SH-SY5Y (cell line): ENCODE measurements around the gene PTTG1IP.

Experiments
- GATA2 ChIP-seq: IDR thresholded peaks from 2 replicates; pipeline ENCODE4 v1.6.1; 2011; ENCODE audit warnings: mild to moderate bottlenecking, low read depth, low read length
- GATA3 ChIP-seq: IDR thresholded peaks from 2 replicates; pipeline ENCODE4 v1.6.1; 2011; ENCODE audit warnings: low read depth, mild to moderate bottlenecking, low read length, moderate library complexity

Gene PTTG1IP

DNA sequence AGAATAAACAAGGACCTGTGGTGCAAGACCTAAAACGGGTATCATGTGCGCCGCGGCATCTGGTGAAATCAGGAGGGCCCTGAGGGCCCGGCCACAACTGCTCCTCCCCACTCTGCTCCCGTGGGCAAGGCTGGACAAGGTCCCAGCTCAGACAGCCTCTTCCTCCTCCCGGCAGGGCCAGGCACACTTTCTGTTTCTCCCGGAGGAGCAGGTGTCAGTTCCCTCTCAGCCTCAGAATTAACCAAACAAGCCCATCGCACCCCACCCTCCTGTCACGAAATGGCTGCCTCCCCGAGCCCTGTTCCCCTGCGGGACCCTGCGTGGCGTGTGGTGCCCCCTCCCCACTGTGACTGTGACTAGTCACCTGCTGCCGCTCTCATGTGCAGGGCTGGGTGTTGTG lies 15.2 kb downstream of the PTTG1IP start:
- no peak for TF ChIP-seq GATA2
- TF ChIP-seq GATA3, result no peak

DNA sequence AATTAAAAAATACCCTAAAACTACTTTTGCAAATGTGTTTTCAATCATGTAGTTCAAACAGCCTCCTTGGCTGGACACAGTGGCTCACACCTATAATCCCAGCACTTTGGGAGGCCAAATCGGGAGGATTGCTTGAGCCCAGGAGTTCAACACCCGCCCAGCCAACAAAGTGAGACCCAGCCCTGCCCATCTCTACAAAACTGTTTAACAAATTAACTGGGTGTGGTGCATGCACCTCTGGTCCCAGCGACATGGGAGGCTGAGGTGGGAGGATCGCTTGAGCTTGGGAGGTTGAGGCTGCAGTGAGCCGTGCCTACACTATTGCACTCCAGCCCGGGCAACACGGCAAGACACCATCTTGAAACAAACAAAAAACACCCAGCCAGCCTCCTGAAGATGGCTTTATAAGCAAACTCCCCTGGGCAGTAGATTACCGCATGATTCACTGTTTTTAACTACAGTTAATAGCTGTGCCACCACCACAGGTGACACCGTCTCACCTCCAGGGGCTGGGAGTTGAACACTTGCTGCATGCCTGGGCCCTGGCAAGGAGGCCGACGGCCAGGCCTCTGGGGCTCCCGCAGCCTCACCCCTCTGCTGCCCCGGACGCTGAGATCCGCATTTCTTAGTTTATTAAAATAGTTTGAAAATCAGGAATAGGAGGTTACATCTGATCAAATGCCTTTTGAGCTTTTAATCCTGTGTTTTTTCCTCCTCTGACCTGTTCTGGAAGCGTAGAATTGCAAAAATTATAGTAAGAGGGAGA lies 16.2 kb downstream of the PTTG1IP start:
- TF ChIP-seq GATA2, result no peak

DNA sequence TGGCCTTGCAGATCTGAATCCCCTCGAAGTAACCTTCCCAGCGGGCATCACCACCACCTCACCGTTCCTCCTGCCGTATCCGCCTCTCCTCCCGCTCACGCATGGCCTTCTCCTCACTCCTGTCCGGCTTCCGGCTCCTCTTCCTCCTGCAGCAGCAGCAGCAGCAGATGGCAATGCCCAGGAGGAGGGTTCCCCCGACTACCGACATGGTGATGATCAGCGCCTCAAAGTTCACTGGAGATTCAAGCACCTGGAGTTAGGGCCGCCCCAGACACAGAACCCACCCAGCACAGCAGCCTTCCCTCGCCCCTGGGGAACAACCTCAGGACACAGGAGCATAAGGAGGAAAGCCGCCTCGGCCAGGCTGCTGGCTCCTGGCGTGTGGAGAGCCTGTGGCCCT lies 17.4 kb downstream of the PTTG1IP start:
- TF ChIP-seq GATA2 (no peak), GATA3 (no peak)

DNA sequence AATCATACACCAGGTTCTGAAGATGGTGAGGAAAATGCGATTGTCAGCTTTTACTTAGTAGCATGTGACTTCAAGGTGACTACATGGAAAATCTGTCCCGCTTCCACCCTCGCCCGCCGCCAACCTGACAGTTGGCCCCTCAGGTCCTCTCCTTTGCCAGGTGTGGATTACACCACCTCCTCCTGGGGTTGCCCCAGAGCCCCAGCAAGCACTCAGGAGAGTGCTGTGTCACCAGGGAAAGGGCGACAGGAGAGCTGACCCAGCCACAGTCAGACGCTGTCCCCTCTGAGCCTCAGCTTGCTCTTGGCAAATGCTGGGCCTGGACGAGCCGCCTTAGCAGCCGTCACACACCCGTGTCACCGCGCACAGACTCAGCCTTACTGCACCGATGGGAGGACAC lies 17.9 kb downstream of the PTTG1IP start:
- TF ChIP-seq GATA2, result no peak
- TF ChIP-seq GATA3, result no peak

DNA sequence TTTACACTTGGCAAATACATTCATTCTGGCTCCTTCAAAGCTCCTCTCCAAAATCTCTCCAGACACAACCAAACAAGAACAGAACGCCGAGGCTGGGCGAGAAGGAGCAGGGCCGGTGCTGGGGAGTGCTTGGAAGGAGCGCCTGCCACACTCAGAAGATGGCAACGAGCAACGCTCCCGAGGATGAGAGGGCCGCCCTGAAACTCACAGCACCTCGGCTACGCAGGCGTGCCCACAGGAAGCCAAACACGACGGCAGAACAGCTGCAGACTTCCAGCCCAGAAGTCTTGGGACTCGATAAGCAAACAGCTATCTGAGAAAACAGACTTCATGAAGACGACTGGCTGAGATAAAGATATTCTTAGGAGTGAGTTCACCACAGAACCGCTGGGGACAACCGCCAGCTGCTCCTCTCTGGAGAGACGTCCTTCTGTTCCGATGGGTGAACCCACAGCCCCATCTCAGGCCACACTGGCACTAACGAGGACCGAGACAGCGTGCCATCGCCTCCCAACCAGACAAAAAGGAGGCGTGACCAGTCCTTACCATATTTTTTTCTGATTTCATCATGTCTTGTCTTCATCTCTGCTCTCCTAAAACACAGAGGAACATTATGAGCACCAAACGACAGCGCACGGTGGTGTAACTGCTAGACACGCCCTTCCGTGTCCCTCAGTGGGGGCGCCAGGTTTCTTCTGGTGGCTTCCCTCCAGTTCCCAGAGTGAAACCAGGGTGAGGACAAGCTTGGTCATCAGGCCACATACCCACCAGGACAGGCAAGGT lies 18.6 kb downstream of the PTTG1IP start:
- TF ChIP-seq GATA2 (no peak), GATA3 (no peak)

DNA sequence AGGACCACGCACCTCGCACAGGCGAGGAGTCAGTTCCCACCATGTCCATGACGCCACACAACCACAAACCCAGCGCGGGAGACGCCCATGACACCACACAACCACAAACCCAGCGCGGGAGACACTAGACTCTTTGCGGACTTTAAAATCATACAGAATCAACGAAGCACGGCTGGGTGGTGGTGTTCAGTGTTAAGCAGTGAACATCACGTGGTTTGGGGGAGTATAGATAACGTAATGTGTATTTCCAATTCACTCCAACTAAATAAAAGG lies 19.2 kb downstream of the PTTG1IP start:
- TF ChIP-seq GATA2 (no peak), GATA3 (no peak)

DNA sequence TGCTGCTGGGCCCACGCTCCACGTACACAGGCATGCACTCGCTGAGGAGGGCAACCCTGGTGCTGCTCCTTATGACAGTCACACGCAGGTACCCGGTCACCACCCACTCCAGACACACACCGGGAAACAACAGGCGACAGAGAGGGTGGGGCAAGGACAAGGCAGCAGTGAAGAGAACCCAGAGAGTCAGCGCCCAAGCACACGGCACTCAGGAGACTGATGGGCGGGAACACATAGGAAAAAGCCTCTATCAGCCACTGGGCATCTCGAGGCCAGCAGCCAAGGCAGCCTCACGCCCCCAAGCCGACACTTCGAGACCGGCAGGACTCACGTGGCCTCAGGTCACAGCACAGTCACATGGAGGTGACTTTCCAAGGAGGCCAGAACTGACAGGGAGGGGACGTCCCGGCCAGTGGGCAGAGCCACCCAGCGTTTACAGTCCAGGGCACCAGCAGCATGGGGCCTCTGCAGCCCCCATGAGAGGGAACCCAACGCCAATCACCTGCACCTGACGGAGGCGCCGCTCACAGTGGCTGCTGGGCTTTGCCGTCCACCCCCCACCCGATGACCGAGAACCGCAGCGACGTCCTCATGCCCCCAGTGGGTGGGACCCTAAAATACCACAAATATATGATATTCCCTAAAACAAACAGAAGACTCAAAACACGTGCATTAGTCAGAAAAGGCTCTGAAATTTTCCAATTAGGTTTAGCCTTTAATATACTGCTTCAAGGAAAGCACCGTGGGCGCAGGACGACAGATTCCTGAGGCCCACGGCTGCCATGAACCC lies 19.7 kb downstream of the PTTG1IP start:
- TF ChIP-seq GATA3, result no peak
- TF ChIP-seq GATA2, result no peak

DNA sequence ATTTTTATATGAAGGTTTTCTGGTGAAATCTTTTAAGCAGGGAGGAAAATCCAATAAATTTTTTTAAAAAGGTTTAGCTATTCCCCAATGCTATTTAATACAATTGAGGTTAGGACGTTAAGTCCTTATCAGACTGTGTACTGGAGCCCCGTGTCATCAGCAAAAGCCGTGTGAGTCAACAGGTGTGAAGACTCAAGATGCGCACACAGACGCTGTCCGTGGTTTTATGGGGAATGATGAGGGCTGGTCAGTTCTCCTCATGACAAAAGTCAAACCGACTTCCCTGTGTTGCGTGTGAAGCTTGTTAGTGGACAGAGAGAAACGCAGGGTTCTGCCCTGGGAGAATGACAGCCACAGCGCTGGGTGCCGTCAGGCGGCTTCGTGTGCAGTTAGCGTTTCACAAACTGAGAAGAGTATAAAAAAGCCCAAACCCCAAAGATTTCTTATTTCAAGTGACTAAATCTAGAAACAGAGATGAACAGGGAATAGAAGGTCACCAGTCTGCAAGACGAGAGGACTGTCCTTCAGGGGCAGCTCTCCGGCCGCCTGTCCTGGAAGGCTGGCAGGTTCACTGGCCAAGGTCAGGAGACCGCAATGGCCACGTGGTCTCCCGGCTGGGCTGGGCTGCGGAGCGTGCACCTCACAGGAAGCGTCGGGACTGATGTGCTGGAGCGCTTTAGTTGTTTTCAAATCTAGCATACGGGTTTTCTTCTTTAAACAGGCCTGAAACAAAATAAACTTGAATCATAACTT lies 22.4 kb downstream of the PTTG1IP start:
- TF ChIP-seq GATA2 (no peak), GATA3 (no peak)

DNA sequence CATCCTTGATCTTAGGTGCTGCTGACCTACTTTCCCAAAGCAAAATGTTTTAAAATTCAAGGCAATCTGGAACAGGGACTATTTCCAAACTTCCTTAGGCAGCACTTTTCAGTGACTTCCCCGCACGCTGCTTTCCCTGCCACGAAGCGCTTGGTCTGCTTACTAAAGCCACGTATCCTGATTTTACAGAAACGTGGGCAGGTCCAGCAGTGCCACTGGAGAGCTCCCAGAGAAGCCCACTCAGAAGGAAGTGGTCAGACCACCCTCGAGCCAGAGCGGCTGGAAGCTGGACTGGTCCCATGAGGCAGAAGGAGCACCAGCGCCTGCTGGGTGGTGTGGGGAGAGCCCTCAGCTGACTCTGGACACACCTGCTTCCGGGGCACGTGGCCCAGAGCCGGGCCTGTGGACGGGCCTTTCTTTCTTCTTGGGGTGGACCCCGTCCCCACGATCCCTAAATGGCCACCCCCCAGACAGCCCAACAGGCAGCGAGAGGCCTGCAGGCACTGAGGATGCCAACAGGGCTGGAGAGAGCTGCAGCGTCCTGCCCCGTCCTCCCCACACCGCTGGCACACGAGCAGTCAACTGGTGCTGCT lies 23.2 kb downstream of the PTTG1IP start:
- TF ChIP-seq GATA3, result no peak
- no peak for TF ChIP-seq GATA2

DNA sequence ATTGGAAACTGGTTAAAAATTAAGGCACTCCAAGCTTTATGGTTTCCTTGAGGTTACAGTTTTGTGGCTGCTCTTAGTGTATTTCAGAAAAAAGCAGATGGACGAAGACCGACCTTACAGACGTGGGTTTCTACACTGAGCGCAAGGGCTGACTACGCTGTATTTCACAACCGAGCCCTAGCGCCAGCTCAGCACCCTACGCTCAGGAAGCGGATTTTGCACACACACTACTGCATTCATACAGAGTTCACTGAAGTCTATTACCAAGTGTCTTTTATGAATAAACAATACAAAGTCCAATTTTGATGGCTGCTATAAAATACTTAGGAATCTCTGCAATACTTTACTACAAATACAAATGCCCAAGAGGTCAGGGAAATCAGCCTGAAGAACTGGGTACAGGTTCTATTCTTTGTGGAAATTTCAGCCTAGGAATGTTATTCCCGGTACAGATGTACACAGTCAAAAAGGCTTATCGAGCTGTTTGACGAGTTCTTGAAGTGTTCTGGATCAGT lies 23.8 kb downstream of the PTTG1IP start:
- TF ChIP-seq GATA3, result no peak
- no peak for TF ChIP-seq GATA2

DNA sequence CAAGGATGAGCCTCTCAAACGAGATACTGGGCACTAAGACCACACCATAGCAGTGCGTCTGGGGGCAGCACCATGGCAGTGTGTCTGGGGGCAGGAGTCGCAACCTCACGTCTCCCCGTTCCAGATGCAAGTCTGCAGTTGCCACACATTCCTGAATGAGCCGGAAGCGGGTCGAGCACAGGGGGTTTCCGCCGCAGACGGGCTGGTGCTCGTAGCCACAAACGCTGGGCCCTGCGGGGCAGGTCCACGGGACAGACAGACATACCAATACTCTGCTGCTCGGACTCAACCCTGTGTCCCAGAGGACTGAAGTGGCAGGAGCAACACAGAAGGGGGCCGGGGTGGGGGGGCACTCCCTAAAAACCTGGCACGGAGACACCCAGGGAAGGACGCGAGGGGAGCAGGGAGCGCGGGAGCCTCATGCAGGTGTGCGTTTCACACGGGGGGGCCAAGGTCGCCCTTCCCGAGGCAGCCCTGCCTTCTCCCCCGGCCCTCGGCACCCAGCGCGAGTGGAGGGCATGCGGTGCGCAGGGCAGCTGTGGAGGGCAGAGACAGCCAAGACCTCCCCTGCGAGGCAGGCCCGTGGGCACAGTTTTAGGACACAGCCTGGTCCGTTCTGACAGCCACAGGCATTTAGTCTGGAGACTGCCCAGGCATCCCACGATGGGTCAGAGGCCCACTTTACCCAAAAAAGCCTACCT lies 24.5 kb downstream of the PTTG1IP start:
- TF ChIP-seq GATA3 (no peak), GATA2 (no peak)

DNA sequence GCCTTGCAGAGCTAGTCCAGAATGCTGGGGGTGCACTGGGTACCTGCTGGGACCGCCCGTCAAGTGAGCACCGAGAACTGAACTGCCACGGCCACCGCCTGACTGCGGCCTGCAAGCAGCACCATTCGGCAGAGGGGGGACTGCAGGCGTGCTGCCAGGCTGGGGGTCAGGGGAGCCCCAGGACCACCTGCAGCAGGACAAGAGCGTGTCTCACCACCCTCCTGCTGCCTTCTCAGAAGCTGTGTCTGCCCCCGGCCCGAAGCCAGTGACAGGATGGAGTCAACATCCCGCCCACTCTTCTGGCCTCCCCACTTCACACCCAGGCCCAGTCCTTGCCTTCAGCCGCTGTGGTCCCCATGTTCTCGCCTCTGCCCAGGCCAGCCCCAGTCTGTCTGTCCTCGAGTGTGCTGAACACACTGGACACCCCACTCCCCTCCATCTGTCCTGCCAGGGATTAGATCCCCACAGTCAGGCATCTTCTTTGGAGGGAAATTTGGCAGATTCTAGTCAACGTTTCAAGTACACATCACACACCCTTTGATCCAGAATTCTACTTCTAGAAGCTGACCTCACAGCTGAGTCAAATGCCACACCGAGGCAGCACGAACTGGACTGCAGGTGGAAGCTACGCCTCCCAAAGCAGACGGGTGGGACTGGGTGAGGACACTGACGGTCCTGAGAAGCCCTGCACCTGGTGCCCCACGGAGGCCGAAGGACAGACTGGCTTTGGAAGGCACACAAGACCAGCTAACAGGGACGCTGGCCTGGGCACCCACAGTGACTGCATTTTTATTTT lies 26.0 kb downstream of the PTTG1IP start:
- TF ChIP-seq GATA3 (no peak), GATA2 (no peak)
